ENCODE results near the gene BMPR2. TPM values are rescaled to one million over a fixed set of nuclear protein-coding genes. Genes with fewer than 3 reads are reported as not detected.

Gene BMPR2
- polyA plus RNA-seq, 1 of the 3 experiments (the other 2 are of a cell fraction) = 10.2 TPM

DNA sequence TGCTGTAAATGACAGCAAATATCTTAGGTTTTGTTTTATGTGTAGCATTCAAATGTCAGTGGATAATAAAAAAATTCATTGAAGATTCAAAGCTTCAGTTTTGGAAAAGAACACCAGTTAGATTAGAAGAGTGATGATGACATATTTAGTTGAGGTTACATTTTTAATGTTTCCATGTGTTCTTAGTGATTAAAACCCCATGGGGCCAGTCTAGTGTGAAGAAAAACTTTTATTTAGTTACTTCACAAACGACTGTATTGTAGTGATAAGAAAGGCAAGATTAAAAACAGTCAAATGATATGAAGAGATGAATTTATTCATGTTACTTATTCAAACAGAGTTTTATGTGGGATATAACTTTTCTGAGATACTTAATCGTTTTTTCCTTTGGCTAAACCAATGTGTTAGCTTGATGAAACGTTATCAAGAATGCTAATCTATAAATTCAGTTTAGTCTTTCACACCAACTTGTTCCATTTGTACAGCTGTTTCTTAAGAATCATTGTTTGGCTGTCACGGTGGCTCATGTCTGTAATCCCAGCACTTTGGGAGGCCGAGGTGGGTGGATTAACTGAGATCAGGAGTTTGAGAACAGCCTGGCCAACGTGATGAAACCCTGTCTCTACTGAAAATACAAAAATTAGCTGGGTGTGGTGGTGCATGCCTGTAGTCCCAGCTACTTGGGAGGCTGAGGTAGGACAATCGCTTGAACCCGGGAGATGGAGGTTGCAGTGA, 11.6 kb downstream of the BMPR2 start:
- Histone ChIP-seq H3K9me2 (no peaks in the 10 kb centered on the region), H3K4me3 (ENCODE audit: low read depth in 2 of 2, low read length in 1 of 2) (no peak overlapping the region), H3K9me3 (no peaks in the 10 kb centered on the region), H2AFZ (ENCODE audit: low read depth) (no peak overlapping the region), H3K27ac (ENCODE audit: low read depth in 2 of 2, low read length in 1 of 2) (no peak overlapping the region), H4K20me1 (ENCODE audit: insufficient read depth) (peaks cover 89% of the 10 kb centered on the region), H3K4me1 (ENCODE audit: control insufficient read depth in 1 of 2, insufficient read depth in 2 of 2, low read depth in 1 of 2, low read length in 1 of 2) (peaks cover 0 to 7% of the 10 kb centered on the region in 2 experiments; a peak in 1 of 4 replicates), H3K27me3 (ENCODE audit: insufficient read depth) (no peaks in the 10 kb centered on the region), H3K4me2 (no peak overlapping the region), H3K9ac (no peak overlapping the region), H3K36me3 (replicated peaks in 1 of 2; ENCODE audit: control insufficient read depth in 1 of 2, insufficient read depth in 2 of 2, low read length in 1 of 2) (peaks cover 0 to 11% of the 10 kb centered on the region in 2 experiments), H3F3A (replicated peaks; ENCODE audit: insufficient read depth) (no peaks in the 10 kb centered on the region), H3K79me2 (ENCODE audit: insufficient read depth) (peaks cover 100% of the 10 kb centered on the region)
- DNase-seq = no peak
- ChIA-PET CTCF (interaction anchor here (1.1 kb wide), 1 partner anchor 37 kb away, joined by 3 read pairs; no protein-coding TSS in a partner anchor), POLR2A (no interaction called here)
- WGBS (ENCODE audit: low lambda C conversion rate) = 87% methylated on average over 8 of the region's 8 CpGs
- TF ChIP-seq, protein P1, sequence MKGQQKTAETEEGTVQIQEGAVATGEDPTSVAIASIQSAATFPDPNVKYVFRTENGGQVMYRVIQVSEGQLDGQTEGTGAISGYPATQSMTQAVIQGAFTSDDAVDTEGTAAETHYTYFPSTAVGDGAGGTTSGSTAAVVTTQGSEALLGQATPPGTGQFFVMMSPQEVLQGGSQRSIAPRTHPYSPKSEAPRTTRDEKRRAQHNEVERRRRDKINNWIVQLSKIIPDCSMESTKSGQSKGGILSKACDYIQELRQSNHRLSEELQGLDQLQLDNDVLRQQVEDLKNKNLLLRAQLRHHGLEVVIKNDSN (IDR thresholded peaks at IDR 0.05; ENCODE audit: borderline replicate concordance, low read depth) = no peak
- TF ChIP-seq, protein P2, sequence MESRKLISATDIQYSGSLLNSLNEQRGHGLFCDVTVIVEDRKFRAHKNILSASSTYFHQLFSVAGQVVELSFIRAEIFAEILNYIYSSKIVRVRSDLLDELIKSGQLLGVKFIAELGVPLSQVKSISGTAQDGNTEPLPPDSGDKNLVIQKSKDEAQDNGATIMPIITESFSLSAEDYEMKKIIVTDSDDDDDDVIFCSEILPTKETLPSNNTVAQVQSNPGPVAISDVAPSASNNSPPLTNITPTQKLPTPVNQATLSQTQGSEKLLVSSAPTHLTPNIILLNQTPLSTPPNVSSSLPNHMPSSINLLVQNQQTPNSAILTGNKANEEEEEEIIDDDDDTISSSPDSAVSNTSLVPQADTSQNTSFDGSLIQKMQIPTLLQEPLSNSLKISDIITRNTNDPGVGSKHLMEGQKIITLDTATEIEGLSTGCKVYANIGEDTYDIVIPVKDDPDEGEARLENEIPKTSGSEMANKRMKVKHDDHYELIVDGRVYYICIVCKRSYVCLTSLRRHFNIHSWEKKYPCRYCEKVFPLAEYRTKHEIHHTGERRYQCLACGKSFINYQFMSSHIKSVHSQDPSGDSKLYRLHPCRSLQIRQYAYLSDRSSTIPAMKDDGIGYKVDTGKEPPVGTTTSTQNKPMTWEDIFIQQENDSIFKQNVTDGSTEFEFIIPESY (IDR thresholded peaks at IDR 0.05; ENCODE audit: borderline replicate concordance, low read depth) = no peak
- no peak for TF ChIP-seq GABPA (IDR thresholded peaks at IDR 0.05; ENCODE audit: low read depth)
- TF ChIP-seq JUND (IDR thresholded peaks at IDR 0.05) = no peak
- no peak for TF ChIP-seq FOXJ3 (CRISPR knock-in tag; IDR thresholded peaks at IDR 0.05)
- no peak for TF ChIP-seq TCF12 (IDR thresholded peaks at IDR 0.05)
- TF ChIP-seq, protein P3, sequence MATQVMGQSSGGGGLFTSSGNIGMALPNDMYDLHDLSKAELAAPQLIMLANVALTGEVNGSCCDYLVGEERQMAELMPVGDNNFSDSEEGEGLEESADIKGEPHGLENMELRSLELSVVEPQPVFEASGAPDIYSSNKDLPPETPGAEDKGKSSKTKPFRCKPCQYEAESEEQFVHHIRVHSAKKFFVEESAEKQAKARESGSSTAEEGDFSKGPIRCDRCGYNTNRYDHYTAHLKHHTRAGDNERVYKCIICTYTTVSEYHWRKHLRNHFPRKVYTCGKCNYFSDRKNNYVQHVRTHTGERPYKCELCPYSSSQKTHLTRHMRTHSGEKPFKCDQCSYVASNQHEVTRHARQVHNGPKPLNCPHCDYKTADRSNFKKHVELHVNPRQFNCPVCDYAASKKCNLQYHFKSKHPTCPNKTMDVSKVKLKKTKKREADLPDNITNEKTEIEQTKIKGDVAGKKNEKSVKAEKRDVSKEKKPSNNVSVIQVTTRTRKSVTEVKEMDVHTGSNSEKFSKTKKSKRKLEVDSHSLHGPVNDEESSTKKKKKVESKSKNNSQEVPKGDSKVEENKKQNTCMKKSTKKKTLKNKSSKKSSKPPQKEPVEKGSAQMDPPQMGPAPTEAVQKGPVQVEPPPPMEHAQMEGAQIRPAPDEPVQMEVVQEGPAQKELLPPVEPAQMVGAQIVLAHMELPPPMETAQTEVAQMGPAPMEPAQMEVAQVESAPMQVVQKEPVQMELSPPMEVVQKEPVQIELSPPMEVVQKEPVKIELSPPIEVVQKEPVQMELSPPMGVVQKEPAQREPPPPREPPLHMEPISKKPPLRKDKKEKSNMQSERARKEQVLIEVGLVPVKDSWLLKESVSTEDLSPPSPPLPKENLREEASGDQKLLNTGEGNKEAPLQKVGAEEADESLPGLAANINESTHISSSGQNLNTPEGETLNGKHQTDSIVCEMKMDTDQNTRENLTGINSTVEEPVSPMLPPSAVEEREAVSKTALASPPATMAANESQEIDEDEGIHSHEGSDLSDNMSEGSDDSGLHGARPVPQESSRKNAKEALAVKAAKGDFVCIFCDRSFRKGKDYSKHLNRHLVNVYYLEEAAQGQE (IDR thresholded peaks at IDR 0.05; ENCODE audit: low read depth, low read length) = no peak
- no peak for TF ChIP-seq SMC3 (IDR thresholded peaks at IDR 0.05; ENCODE audit: low read depth, low read length)
- no peak for TF ChIP-seq NRF1 (IDR thresholded peaks at IDR 0.05; ENCODE audit: low read depth, low read length)
- TF ChIP-seq SIN3A (IDR thresholded peaks at IDR 0.05; ENCODE audit: borderline replicate concordance, low read depth, low read length) = no peak
- no peak for TF ChIP-seq RFX5 (IDR thresholded peaks at IDR 0.05; ENCODE audit: low read length)
- TF ChIP-seq RXRA (IDR thresholded peaks at IDR 0.05; ENCODE audit: borderline replicate concordance, low read depth) = no peak
- no peak for TF ChIP-seq CHD2 (IDR thresholded peaks at IDR 0.05; ENCODE audit: low read length, partially characterized antibody)
- TF ChIP-seq MXI1 (IDR thresholded peaks at IDR 0.05; ENCODE audit: low read depth, low read length) = no peak
- TF ChIP-seq, protein P4, sequence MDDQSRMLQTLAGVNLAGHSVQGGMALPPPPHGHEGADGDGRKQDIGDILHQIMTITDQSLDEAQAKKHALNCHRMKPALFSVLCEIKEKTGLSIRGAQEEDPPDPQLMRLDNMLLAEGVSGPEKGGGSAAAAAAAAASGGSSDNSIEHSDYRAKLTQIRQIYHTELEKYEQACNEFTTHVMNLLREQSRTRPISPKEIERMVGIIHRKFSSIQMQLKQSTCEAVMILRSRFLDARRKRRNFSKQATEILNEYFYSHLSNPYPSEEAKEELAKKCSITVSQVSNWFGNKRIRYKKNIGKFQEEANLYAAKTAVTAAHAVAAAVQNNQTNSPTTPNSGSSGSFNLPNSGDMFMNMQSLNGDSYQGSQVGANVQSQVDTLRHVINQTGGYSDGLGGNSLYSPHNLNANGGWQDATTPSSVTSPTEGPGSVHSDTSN (IDR thresholded peaks at IDR 0.05) = no peak
- TF ChIP-seq NFIC (IDR thresholded peaks at IDR 0.05; ENCODE audit: borderline replicate concordance) = no peak
- no peak for TF ChIP-seq RCOR1 (IDR thresholded peaks at IDR 0.05; ENCODE audit: low read length)
- TF ChIP-seq TEAD4 (IDR thresholded peaks at IDR 0.05; ENCODE audit: borderline replicate concordance, insufficient read depth) = no peak
- no peak for TF ChIP-seq FOXM1 (IDR thresholded peaks at IDR 0.05; ENCODE audit: low read depth)
